NCI-H187 treated with DMSO at 0.1 percent for 48 hours (cell line): ENCODE results near the gene DOCK10.

ENCODE experiments used
- DNase-seq: peaks from one replicate; lab custom pipeline; 2025; lab: John Stamatoyannopoulos, UW

DOCK10 gene

DNA sequence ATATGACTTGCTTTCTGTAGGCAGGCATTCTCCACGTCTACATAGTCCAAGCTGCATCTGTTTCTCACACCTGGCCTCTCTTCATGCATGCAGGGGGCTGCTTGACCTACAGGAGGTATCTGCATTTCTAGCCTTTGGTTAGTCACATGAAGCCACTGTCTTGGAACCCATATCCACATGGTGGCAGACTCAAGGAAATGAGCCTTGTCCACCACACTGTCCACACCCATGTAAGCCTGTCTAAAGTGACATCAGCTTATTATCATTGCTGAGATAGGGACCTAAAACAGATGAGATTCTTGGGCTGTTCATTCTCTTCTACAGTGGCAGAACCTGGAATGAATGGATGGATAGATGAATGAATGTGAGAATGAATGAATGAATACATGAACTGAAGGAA lies 160.4 kb downstream of the DOCK10 start:
- no peak for DNase-seq

DNA sequence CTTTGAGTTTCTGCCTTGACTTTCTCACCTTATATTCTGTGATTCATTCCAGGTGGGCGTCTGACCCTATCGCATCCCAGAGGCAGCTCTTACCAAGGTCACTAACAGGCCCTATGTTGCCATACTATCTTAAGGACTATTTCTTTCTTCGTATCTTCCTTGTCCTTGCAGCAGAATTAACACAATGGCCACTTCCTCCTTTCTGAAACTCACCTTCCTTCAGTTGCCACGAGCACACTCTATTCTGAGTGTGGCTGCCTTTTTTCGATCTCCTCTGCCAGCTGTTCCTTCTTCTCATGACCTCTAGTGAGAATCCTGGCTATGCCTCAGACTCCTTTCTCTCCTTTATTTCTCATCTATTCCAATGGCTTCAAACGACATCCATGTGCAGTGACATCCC lies 165.7 kb downstream of the DOCK10 start:
- DNase-seq = no peak

- no peak for DNase-seq
These were observed 166.4 kb downstream of the DOCK10 start for GRCh38 chr2:224875841-224876240.

DNA sequence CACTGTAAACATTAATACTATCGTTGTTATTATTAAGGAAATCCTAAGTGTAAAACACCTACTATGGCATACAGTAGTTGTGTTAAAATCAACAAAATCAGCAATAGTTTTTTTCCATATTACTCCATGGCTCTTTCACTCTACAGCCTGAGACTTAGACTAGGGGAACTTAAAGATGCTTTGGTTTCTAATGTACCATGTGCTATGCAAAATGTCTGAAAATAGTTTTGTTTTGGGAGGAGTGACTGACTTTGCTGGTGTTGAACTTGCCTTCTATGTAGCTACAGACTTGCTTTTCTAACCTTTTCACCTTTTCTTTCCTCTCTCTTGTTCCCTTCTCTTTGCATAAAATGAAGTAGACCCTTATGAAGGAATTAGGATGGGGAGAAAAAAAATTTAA lies 167.1 kb downstream of the DOCK10 start:
- DNase-seq = no peak

DNA sequence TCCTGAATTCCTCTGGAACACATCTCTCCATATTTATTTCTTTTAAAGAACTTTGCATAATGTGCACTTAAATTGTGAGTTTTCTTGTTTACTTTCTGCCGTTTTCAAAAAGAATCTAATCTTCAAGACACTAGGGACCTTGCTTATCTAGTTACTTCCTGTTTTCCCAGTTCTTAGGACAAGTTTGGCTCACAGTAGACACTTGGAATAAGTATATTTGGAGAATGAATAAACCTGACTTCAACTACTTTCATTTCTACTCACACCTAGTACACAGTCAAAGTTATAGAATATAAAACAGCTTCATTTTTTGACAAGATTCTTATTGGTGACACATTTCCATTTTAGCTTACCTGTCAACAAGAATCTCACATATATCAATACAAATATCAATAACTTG lies 170.5 kb downstream of the DOCK10 start:
- no peak for DNase-seq

DNA sequence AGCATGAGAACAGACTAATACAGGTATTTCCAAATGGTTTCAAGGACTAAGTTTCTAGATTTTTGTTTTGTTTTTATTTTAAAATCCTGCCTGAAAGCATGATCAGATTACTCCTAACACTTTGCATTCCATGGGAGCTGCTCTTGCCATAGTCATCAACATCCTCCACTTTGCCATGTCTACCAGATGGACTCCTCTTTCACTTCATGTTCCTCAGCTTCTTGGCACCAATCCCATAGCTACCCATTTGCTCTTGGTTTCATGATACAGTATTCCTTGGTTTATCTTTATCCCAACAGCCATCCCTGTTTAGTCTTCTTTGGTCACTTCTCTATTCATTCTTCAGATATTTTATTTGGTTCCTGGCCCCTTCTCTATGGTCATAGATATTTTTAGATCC lies 171.9 kb downstream of the DOCK10 start:
- no peak for DNase-seq

- DNase-seq = no peak
These were observed 172.6 kb downstream of the DOCK10 start for GRCh38 chr2:224869601-224870233.

DNA sequence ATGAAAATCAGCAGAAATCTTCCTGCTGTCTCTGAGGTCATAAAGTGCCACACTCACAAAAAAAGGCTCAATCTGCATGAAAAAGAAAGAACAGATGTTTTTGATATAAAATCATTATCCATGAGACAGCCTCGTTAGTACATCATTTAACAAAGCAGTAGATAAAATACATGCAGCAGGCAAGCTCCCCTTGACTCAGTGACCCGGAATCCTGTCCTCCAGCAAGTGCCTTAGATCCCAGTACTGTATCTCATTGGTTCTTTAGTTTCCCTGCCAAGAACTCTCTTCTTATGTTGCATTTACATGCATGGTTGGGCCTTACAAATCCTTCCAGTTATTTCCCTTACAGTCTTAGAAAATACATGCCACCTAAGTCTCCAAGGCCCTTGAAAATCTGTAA lies 177.3 kb downstream of the DOCK10 start:
- DNase-seq = no peak

- no peak for DNase-seq
These were observed 181.0 kb downstream of the DOCK10 start for GRCh38 chr2:224861266-224861665.

DNA sequence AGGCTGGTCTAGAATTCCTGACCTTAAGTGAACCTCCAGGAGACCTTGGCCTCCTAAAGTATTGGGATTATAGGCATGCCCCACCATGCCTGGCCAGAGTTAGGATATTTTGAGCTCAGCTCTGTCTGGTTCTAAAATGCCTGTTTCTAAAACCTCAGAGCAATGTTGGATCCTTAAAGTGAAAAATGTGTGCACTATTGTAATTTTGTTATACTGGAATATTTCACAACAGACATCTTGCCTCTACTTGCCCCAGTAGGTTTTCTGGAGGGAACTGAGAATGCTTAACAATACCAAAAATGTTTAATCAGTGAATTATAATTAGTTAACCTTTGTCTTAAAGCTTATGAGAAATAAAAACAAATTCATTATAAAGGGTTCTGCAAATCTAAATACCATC lies 181.5 kb downstream of the DOCK10 start:
- no peak for DNase-seq

- no peak for DNase-seq
These were observed 190.5 kb downstream of the DOCK10 start for GRCh38 chr2:224851811-224852210.

DNA sequence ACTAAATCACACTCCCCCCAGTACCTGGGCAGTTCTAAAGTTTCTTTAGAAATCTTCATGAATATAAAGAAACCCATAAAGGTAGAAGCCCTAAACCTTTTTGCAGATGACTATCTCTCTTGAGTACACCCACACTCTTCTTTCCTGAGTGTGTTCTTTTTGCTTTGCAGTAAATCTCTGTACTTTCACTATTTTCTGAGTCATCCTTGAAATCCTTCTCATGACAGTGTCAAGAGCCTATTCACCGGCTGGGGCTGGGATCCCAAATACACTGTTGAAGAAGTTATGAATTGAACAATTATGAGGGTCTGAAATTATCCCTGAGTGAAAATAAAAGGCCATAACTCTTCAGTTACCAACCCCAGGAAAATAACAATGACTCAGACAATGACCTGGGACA lies 192.2 kb downstream of the DOCK10 start:
- DNase-seq = no peak

GRCh38 chr2:224849264-224849663 lies 193.0 kb downstream of the DOCK10 start:
- DNase-seq = no peak

DNA sequence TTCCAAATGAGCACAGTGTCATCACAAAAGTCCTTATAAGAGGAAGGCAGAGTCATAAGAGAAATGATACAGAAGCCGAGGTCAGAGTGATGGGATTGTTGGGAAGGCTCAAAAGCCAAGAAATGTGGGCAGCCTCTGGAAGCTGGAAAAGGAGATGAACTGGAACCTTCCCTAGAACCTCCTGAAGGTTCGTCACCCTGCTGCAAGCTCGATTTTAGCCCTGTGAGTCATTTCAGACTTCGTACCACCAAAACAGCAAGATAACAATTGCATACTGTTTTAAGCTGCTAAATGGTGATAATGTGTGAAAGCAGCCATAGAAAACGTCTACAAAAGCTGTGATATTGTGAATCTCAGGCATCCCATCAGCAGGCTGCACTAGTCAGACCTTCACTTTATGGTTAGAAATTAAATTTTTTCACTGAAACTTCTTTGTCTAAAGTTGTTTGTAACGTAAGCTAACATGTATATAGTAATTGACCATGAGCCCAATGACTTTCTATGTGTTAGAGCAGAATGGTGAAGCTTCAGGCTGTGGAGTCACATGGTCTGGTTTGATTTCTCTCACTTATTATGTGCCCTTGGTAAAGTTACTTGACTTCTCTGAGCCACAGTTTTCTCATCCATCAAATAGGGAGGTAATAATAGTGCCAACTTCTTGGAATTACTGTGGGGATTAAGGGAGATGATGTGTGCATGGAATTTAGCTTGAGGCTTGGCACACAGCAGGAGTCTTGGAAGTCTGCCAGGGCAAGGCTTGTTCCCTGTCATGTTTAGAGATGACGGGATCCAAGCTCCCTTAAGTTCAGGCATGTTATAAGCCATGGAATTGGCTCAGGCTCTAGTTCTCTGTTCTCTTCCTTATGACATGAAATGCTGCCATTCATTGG lies 194.1 kb downstream of the DOCK10 start:
- no peak for DNase-seq

GRCh38 chr2:224847381-224847780 lies 194.9 kb downstream of the DOCK10 start:
- DNase-seq = no peak

- DNase-seq = no peak
These were observed 195.6 kb downstream of the DOCK10 start for GRCh38 chr2:224846686-224847085.

DNA sequence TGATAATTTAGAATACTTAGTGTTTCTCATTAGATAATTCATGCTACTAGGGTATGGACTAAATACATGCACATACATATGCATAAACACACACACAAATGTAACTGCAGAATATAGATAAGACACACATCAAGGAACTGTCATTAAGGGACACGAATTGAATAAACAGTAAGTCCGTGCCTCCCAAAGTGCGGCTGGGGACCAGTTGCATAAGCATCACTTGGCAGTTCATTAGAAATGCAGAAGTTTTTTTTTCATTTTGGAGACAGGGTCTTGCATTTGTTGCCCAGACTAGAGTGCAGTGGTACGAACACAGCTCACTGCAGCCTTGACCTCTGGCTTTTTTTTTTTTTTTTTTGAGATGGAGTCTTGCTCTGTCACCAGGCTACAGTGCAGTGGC lies 196.1 kb downstream of the DOCK10 start:
- DNase-seq = no peak

- no peak for DNase-seq
These were observed 199.1 kb downstream of the DOCK10 start for GRCh38 chr2:224843141-224843540.

DNA sequence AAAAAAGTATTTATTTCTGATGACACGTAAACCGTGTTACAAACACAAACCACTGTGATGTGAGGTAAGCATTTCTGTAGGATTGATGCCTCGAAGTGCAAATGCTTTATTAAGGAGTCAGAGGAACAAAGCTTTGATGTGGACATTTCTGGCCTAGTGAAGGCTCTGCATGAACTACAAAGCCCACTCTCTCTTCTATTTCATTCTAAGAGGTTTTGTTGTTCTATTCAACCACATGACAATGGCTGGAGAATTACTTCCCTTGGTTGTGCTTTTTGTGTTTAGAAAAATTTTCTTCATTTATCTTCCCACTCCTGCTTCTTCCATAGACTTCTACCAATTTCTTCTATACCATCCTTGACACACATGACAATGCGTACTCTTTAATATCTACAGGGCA lies 200.4 kb downstream of the DOCK10 start:
- no peak for DNase-seq

DNA sequence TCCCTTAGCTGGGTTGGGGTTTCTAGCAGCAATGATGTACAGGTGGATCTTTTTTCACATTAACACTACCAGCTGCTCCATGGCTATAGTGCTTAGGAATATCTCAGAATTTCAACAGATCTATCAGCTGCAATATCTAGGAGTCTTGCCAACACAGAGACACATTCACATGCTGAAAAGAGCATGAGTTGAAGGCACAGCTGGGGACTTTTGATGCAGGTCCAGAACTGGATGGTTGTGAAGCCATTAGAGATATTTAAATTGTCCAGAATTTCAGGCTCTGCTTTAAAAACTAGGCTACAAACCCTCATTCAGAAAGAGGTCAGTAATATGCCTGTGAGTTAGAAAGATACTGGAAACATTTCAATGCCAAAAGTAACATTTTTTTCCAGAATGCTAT lies 203.9 kb downstream of the DOCK10 start:
- no peak for DNase-seq

- DNase-seq = no peak
These were observed 204.7 kb downstream of the DOCK10 start for GRCh38 chr2:224837558-224837957.

- no peak for DNase-seq
These were observed 205.2 kb downstream of the DOCK10 start for GRCh38 chr2:224837066-224837465.

- DNase-seq = no peak
These were observed 206.0 kb downstream of the DOCK10 start for GRCh38 chr2:224836263-224836662.

DNA sequence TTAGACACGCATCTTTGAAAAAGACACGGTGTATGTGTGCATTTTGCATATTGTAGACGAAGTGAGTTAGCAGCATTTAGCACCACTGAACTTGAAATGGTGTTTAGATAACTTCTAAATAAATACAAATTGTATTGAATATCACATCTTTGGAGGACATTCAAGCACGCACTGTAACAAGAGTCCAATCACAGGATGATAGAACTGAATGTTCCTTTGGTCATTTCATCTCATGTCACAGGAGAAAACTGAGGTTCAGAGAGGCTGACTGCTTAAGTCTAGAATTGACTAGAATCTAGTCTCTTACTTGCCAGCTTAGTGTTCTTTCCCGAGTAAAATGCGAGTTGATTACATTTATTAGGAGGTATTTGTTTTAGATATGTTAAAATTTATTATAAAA lies 206.9 kb downstream of the DOCK10 start:
- DNase-seq = no peak
